ENCODE data around the gene C11orf24.

GRCh38 chr11:68242616-68243015 lies 29.2 kb downstream of the C11orf24 start:
- no peak for TF ChIP-seq POLR2A (IDR thresholded peaks at IDR 0.05)
- no peak for TF ChIP-seq CTCF (IDR thresholded peaks at IDR 0.05)
- no peak for TF ChIP-seq EP300 (IDR thresholded peaks at IDR 0.05)
